ENCODE measurements around the gene PRSS53. TPM values are rescaled to one million over a fixed set of nuclear protein-coding genes. Genes with fewer than 3 reads are reported as not detected.
"Not testable (repeated sequence)": the region's sequence is repeated elsewhere in the genome, so short reads cannot be mapped to it uniquely, and the experiment has no call there.

PRSS53 gene
- total RNA-seq, 2 experiments from 2014 or later = 5.3 to 6.8 TPM

DNA sequence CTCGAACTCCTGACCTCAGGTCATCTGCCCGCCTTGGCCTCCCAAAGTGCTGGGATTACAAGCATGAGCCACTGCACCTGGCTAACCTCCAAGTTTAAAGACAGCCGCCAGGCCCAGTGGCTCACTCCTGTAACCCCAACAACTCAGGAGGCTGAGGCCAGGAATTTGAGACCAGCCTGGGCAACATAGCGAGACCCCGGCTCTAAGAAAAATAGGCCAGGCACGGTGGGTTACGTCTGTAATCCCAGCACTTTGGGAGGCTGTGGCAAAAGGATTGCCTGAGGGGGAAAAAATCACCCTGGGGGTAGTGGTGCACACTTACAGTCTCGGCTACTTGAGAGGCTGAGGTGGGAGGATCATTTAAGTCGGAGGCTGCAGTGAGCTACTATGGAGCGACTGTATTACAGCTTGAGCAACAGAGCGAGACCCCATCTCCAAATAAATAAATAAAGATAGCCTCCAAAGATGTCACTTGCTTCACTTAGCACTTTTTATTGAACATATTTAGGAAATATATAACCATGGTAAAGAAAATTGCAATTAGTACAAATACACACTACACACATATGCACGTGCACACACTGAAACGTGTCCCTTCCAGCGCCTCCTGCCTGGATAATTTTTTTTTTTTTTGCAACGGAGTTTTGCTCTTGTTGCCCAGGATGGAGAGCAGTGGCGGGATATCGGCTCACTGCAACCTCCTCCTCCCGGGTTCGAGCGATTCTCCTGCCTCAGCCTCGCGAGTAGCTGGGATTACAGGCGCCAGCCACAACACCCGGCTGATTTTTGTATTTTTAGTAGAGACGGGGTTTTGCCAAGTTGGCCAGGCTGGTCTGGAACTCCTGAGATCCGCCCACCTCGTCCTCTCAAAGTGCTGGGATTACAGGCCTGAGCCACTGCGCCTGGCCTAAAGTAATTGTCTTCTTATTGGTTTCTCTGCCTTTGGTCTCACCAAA lies 18.0 kb upstream of the PRSS53 start:
- Mint-ChIP-seq H3K36me3 (ENCODE audit: low read depth) (peaks cover 23% of the 10 kb centered on the region), H3K4me1 (ENCODE audit: low read depth) (peaks cover 29% of the 10 kb centered on the region), H3K9me3 (ENCODE audit: insufficient read depth) (no peaks in the 10 kb centered on the region), H3K27me3 (ENCODE audit: low read depth) (no peaks in the 10 kb centered on the region), H3K4me3 (peak overlapping the region; percentile 80), H3K27ac (peak overlapping the region; percentile 86)
- ChIA-PET POLR2A (interaction anchor here (1.4 kb wide), 1 partner anchor 11 kb away, joined by 4 read pairs; the partner anchor contains the start of gene KAT8), CTCF (interaction anchor here (1.5 to 2.3 kb wide), 3 partner anchors 33 to 156 kb away, joined by 4 to 9 read pairs (median 5); partner anchors contain the start of genes ZNF646 and ZNF668)
- ATAC-seq = no peak
- no peak for DNase-seq

DNA sequence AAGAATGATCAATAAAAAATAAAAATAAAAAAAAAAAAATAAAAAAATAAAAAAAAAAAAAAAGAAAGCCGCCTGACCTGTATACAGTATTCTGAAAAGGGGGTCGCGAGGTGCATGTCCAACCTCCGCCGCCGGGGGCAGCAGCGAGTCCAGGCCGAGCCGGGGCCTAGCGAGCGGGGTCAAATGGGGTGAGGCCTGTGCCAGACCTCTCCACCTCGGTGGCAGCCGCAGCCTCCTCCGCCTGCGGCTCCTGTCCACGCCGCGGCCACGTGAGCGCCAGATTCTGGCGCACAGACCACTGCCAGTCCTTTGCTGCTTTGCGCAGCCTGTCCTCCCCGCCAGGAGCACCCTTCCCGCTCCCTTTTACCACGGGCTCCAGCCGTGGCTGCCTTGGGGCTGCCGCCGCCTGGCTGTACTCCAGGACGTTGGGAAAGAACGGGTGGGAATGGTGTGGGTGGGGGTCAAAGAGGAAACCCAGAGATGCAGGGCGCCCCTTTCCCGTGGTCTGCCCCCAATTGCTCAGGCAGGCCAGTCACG lies 17.0 kb upstream of the PRSS53 start:
- peak; percentile 61 for ATAC-seq
- Mint-ChIP-seq H3K36me3 (ENCODE audit: low read depth) (peaks cover 15% of the 10 kb centered on the region), H3K27ac (peak overlapping the region; percentile 74), H3K4me3 (peak overlapping the region; percentile 28), H3K4me1 (ENCODE audit: low read depth) (peaks cover 28% of the 10 kb centered on the region), H3K9me3 (ENCODE audit: insufficient read depth) (no peaks in the 10 kb centered on the region), H3K27me3 (ENCODE audit: low read depth) (no peaks in the 10 kb centered on the region)
- POLR2A ChIA-PET = no interaction called here
- peak; percentile 86 for DNase-seq
- CTCF ChIA-PET = no interaction called here

DNA sequence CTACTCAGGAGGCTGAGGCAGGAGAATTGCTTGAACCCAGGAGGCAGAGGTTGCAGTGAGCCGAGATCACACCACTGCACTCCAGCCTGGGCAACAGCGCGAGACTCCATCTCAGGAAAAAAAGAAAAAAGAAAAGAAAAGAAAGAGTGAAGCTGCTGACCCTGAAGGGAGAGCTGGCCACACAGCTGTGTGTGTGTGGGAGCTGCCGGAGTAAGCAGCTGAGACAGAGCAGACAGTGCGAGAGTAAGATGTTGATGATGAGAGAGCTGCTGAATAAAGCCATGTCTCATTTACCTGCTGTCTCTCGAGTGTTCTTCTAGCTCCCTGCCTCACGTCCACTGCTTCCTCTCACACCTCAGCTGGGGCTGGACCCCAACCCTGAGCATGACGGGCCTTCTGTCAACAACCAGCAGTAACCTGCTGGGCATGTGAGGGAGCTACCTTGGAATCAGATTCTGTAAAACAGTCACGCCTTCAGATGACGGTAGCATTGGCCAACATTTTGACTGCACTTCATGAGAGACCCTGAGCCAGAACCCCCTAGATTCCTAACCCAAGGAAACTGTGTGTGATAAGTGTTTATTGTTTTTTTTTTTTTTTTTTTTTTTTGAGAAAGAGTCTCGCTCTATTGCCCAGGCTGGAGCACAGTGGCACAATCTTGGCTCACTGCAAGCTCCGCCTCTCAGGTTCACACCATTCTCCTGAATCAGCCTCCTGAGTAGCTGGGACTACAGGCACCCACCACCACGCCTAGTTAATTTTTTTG lies 12.3 kb upstream of the PRSS53 start:
- H3K4me1 Mint-ChIP-seq (ENCODE audit: low read depth); DNase-seq; H3K4me3 Mint-ChIP-seq; ATAC-seq; H3K9me3 Mint-ChIP-seq (ENCODE audit: insufficient read depth); H3K27me3 Mint-ChIP-seq (ENCODE audit: low read depth); H3K36me3 Mint-ChIP-seq (ENCODE audit: low read depth); H3K27ac Mint-ChIP-seq: not testable (repeated sequence)
- POLR2A ChIA-PET = interaction anchor here (0.7 to 1.5 kb wide), 5 partner anchors 9 to 173 kb away, joined by 3 to 4 read pairs (median 3); partner anchors contain the start of gene KAT8
- CTCF ChIA-PET = interaction anchor here (1.0 to 4.2 kb wide), 4 partner anchors 27 to 116 kb away, joined by 3 to 21 read pairs (median 8); partner anchors contain the start of genes HSD3B7, ZNF646 and ZNF668

DNA sequence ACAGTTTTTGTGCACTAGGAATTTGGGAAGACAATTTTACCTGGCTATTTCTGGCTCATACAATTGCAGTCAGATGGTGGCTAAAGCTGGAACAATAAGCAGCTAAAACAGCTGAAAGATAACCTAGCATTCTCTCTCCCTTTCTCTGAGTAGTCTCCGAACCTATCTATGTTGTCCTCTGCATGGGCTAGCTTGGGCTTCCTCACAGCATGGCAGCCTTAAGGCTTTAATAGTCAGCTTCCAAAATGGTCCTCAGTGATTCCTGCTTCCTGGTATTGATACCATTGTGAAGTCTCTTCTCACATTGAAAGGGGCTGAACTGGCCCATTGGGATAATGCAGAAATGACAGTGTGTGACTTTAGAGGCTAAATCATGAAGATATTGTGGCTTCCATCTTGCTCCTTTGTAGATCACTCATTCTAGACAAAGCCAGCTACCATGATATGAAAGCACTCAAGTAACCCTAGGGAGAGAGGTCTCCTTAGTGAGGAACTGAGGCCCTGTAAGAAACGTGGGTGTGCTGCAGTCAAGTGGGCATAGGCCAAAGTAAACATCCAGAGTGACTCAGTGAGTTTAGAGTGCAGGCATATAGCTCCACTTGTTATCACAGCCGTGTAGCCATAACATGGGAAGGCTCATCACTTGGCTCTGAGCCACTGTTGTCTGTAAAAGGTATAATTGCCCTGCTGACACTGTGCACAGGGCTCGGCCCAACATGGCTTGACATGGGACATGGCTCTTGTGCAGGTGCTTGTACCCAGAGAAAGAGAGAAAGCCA lies 11.3 kb upstream of the PRSS53 start:
- CTCF ChIA-PET = interaction anchor here (0.7 to 4.2 kb wide), 5 partner anchors 26 to 769 kb away, joined by 3 to 21 read pairs (median 4); partner anchors contain the start of genes HSD3B7, ZNF646 and ZNF668
- Mint-ChIP-seq H3K9me3 (ENCODE audit: insufficient read depth) (no peaks in the 10 kb centered on the region), H3K4me1 (ENCODE audit: low read depth) (peaks cover 10% of the 10 kb centered on the region), H3K27ac (no peak overlapping the region), H3K36me3 (ENCODE audit: low read depth) (no peaks in the 10 kb centered on the region), H3K27me3 (ENCODE audit: low read depth) (peaks cover 3% of the 10 kb centered on the region), H3K4me3 (no peak overlapping the region)
- DNase-seq (no peak), ATAC-seq (no peak)
- POLR2A ChIA-PET = interaction anchor here (1.2 to 1.5 kb wide), 2 partner anchors 17 to 80 kb away, joined by 3 to 4 read pairs; partner anchors contain the start of gene KAT8

DNA sequence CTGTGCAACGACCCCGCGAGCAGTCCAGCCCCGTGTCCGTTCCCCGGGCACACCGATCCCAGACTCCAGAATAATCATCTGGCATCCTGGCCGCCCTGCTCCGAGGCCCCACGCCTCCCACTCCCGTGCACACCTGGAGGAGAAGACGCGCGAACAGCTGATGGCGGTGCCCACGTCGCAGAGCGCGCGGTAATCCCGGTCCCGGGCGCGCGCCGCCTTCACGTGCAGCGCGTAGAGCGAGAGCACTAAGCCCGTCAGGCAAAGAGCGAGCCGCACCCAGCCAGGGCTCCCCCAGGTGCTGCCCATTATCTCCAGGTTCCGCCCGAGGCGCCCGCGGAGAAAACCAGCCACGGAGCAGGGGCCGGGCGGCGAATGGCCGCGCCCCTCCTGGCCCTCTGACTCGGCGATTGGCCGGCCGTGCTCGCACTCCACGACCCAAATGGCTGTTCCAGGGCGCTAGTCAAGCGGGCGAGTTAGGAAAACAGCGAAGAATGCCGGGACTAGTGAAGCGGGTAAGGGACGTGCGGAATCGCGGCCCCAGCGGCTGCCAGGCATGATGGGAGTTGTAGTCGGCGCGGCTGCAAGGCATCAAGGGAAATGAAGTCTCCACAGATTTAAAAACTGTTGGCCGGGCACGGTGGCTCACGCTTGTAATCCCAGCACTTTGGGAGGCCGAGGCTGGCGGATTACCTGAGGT lies 5.8 kb upstream of the PRSS53 start, which contains the start of gene VKORC1:
Gene VKORC1, minus strand, starts transcription at position 374 of the 697 bp plus-strand sequence. Its CDS starts 68 bp downstream, at position 306.
- DNase-seq (peak; percentile 93), ATAC-seq (peak; percentile 95)
- peaks cover 3% of the 10 kb centered on the region for H3K27me3 Mint-ChIP-seq (ENCODE audit: low read depth)
- POLR2A ChIA-PET = interaction anchor here (0.7 to 1.5 kb wide), 6 partner anchors 20 to 137 kb away, joined by 3 to 5 read pairs (median 4); partner anchors contain the start of genes FUS, KAT8, SETD1A and STX4
- H3K4me1 Mint-ChIP-seq (ENCODE audit: low read depth) = peaks cover 34% of the 10 kb centered on the region
- peak within 1 kb of the TSS; percentile 94 for H3K27ac Mint-ChIP-seq
- peak within 1 kb of the TSS; percentile 95 for H3K4me3 Mint-ChIP-seq
- no peaks in the 10 kb centered on the region for H3K9me3 Mint-ChIP-seq (ENCODE audit: insufficient read depth)
- CTCF ChIA-PET = interaction anchor here (0.6 to 3.7 kb wide), 6 partner anchors 21 to 288 kb away, joined by 3 to 19 read pairs (median 6); partner anchors contain the start of genes HSD3B7, ZNF646 and ZNF668
- peaks cover 18% of the 10 kb centered on the region for H3K36me3 Mint-ChIP-seq (ENCODE audit: low read depth)

DNA sequence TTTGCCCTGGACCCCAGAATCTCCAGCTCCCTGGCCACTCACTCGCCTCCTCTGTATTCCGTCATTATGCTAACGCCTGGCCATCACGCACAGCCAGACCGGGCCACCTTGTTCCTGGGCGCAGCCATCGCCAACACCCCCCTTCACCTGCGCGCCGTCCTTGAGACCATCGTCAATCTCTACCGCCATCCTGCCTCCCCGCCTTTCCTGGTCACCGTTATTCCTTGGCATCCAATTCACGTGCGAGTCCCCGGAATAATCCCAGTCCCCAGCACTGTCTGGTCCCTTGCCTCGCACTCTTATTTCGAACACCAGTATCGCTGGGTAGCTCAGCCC lies 5.3 kb upstream of the PRSS53 start:
- peak overlapping the region; percentile 95 for H3K4me3 Mint-ChIP-seq
- peaks cover 3% of the 10 kb centered on the region for H3K27me3 Mint-ChIP-seq (ENCODE audit: low read depth)
- ATAC-seq (no peak), DNase-seq (no peak)
- H3K9me3 Mint-ChIP-seq (ENCODE audit: insufficient read depth) = no peaks in the 10 kb centered on the region
- ChIA-PET POLR2A (interaction anchor here (0.5 to 1.5 kb wide), 7 partner anchors 20 to 137 kb away, joined by 3 to 5 read pairs (median 4); partner anchors contain the start of genes FUS, KAT8, SETD1A and STX4), CTCF (interaction anchor here (1.0 to 3.7 kb wide), 4 partner anchors 20 to 289 kb away, joined by 4 to 19 read pairs (median 10); partner anchors contain the start of genes HSD3B7, ZNF646 and ZNF668)
- peaks cover 34% of the 10 kb centered on the region for H3K4me1 Mint-ChIP-seq (ENCODE audit: low read depth)
- peaks cover 18% of the 10 kb centered on the region for H3K36me3 Mint-ChIP-seq (ENCODE audit: low read depth)
- peak overlapping the region; percentile 94 for H3K27ac Mint-ChIP-seq

DNA sequence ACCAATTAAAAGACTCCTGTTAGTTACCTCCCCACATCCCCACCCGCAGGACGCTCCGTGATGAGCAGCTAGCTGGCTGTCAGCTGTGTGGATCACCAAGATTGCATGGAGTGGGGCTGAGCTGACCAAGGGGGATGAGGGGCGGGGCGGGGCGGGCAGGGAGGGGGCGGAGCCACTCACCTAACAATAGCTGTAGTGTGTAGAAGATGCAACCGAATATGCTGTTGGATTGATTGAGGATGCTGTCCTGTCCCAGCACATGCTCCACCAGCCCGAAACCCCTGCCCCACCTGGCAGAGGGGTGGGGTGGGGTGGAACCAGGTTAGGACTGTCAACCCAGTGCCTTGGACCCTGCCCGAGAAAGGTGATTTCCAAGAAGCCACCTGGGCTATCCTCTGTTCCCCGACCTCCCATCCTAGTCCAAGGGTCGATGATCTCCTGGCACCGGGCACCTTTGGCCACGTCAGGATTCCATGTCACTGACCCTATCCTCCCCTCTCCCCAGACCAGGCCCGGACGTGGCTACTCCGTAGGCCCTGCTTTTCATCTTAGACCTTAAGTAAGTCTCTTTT lies 4.5 kb upstream of the PRSS53 start:
- ChIA-PET POLR2A (interaction anchor here (0.5 to 2.5 kb wide), 7 partner anchors 8 to 86 kb away, joined by 3 to 12 read pairs (median 4); partner anchors contain the start of genes FUS, KAT8, STX4 and ZNF646), CTCF (interaction anchor here (1.0 to 3.7 kb wide), 5 partner anchors 19 to 290 kb away, joined by 4 to 17 read pairs (median 6); partner anchors contain the start of genes ZNF646 and ZNF668)
- ATAC-seq = no peak
- H3K27me3 Mint-ChIP-seq (ENCODE audit: low read depth) = peaks cover under 1% of the 10 kb centered on the region
- peak overlapping the region; percentile 95 for H3K4me3 Mint-ChIP-seq
- H3K36me3 Mint-ChIP-seq (ENCODE audit: low read depth) = peaks cover 18% of the 10 kb centered on the region
- DNase-seq = no peak
- H3K27ac Mint-ChIP-seq = peak overlapping the region; percentile 49
- peaks cover 34% of the 10 kb centered on the region for H3K4me1 Mint-ChIP-seq (ENCODE audit: low read depth)
- H3K9me3 Mint-ChIP-seq (ENCODE audit: insufficient read depth) = no peaks in the 10 kb centered on the region

DNA sequence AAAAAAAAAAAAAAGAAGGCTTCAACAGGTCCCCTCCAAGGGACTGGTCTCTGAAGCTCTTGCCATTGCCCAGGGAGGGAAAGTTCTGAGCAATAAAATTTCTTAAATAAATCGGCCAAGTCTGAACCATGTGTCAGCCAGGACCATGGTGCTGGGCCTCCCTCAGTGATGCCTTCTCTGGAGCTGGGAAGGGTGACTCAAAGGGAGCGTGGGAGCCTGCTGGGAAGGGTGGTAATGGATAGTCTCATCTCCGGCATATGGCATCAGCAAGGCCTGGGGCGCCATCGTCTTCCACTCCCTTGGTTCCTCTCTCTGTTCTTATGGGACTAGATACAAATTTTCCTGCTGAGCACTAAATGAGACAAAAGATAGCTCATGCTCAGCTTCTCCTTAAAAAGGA lies 3.6 kb upstream of the PRSS53 start:
- POLR2A ChIA-PET = interaction anchor here (1.3 to 2.5 kb wide), 3 partner anchors 9 to 50 kb away, joined by 3 to 12 read pairs (median 5); partner anchors contain the start of genes ZNF646 and ZNF668
- CTCF ChIA-PET = interaction anchor here (1.7 to 2.7 kb wide), 3 partner anchors 50 to 139 kb away, joined by 4 to 17 read pairs (median 4); no protein-coding TSS in a partner anchor
- no peaks in the 10 kb centered on the region for H3K9me3 Mint-ChIP-seq (ENCODE audit: insufficient read depth)
- H3K27me3 Mint-ChIP-seq (ENCODE audit: low read depth) = no peaks in the 10 kb centered on the region
- H3K4me3 Mint-ChIP-seq = peak overlapping the region; percentile 31
- no peak for DNase-seq
- no peak for ATAC-seq
- peaks cover 34% of the 10 kb centered on the region for H3K4me1 Mint-ChIP-seq (ENCODE audit: low read depth)
- peaks cover 18% of the 10 kb centered on the region for H3K36me3 Mint-ChIP-seq (ENCODE audit: low read depth)
- H3K27ac Mint-ChIP-seq = no peak overlapping the region

DNA sequence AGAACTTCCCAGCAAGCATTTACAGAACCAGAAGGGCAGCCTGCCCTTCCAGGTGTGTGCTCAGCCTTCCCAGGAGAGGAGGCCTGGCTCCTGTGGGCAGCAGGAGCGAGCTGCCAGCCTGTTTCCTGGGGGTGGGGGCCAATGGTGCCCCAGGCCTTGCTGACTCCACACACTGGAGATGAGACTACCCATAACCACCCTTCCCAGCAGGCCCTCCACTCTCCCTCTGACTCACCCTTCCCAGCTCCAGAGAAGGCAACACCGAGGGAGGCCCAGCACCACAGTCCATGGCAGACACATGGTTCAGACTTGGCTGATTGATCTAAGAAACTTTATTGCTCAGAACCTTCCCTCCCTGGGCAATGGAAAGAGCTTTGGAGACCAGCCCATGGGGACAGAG lies 1.8 kb upstream of the PRSS53 start:
- ChIA-PET POLR2A (no interaction called here), CTCF (interaction anchor here (2.7 kb wide), 1 partner anchor 52 kb away, joined by 17 read pairs; no protein-coding TSS in a partner anchor)
- Mint-ChIP-seq H3K4me3 (no peak overlapping the region), H3K9me3 (ENCODE audit: insufficient read depth) (no peaks in the 10 kb centered on the region), H3K27ac (no peak overlapping the region), H3K27me3 (ENCODE audit: low read depth) (no peaks in the 10 kb centered on the region), H3K4me1 (ENCODE audit: low read depth) (peaks cover 28% of the 10 kb centered on the region), H3K36me3 (ENCODE audit: low read depth) (peaks cover 22% of the 10 kb centered on the region)
- no peak for ATAC-seq
- no peak for DNase-seq

All from activated CD8-positive, alpha-beta T cell treated with anti-CD3 and anti-CD28 coated beads, Interleukin-2, amount 10 ng/mL, durations not matched to agents 7 days and 5 days (primary cell).